Neutrophil (primary cell): ENCODE measurements around the gene ANO2.

ENCODE experiments used
- H3K27ac ChIP-seq: fragments of 200-600 bp; sonication (generic); 2 replicates; pipeline ENCODE4 v1.5.1; 2016; ENCODE audit warnings: mild to moderate bottlenecking, moderate library complexity
- H3K27me3 ChIP-seq: fragments of 200-600 bp; sonication (generic); 2 replicates; pipeline ENCODE4 v1.6.0; 2016; ENCODE audit warnings: mild to moderate bottlenecking
- H3K36me3 ChIP-seq: fragments of 200-600 bp; sonication (generic); 2 replicates; pipeline ENCODE4 v1.5.1; 2017
- H3K4me1 ChIP-seq, 2 experiments: fragments of 200-600 bp in 1 of 2; sonication (generic) in 1 of 2; 1 replicate in 1 of 2; 2 replicates in 1 of 2; pipeline versions ENCODE4 v1.5.1 to v1.6.1; 2013 to 2016; ENCODE audit warnings: low read depth in 1 of 2, low read length in 1 of 2, mild to moderate bottlenecking in 1 of 2, moderate library complexity in 1 of 2; ENCODE audit not compliant: control insufficient read depth in 1 of 2, insufficient read depth in 1 of 2
- H3K4me3 ChIP-seq, 2 experiments: fragments of 200-600 bp in 1 of 2; sonication (generic) in 1 of 2; 1 replicate in 1 of 2; 2 replicates in 1 of 2; pipeline ENCODE4 v1.5.1; 2013 to 2016; ENCODE audit warnings: low read depth in 1 of 2, low read length in 1 of 2, mild to moderate bottlenecking in 1 of 2, moderate library complexity in 1 of 2
- H3K9me3 ChIP-seq: fragments of 200-600 bp; sonication (generic); 2 replicates; pipeline ENCODE4 v1.5.1; 2016
- CTCF ChIP-seq: fragments of 200-600 bp; sonication (generic); IDR thresholded peaks from 2 replicates; pipeline ENCODE4 v1.5.1; 2016; ENCODE audit warnings: antibody characterized with exemption

ANO2 gene

GRCh38 chr12:5575232-5575631, 369.8 kb downstream of the ANO2 start:
- no peak overlapping the region for H3K4me3 ChIP-seq
- H3K27me3 ChIP-seq = no peaks in the 10 kb centered on the region
- no peak for TF ChIP-seq CTCF
- no peak overlapping the region for H3K27ac ChIP-seq
- H3K9me3 ChIP-seq = no peaks in the 10 kb centered on the region
- no peaks in the 10 kb centered on the region for H3K4me1 ChIP-seq
- no peaks in the 10 kb centered on the region for H3K36me3 ChIP-seq

GRCh38 chr12:5573390-5573789, 371.7 kb downstream of the ANO2 start:
- H3K4me3 ChIP-seq = no peak overlapping the region
- no peaks in the 10 kb centered on the region for H3K9me3 ChIP-seq
- no peaks in the 10 kb centered on the region for H3K27me3 ChIP-seq
- H3K36me3 ChIP-seq = no peaks in the 10 kb centered on the region
- TF ChIP-seq CTCF = no peak
- H3K4me1 ChIP-seq = no peaks in the 10 kb centered on the region
- no peak overlapping the region for H3K27ac ChIP-seq

- peaks cover 5% of the 10 kb centered on the region for H3K27me3 ChIP-seq
- H3K4me1 ChIP-seq = no peaks in the 10 kb centered on the region
- no peaks in the 10 kb centered on the region for H3K9me3 ChIP-seq
Observed at GRCh38 chr12:5571115-5571514, 373.9 kb downstream of the ANO2 start.

GRCh38 chr12:5570416-5570815, 374.6 kb downstream of the ANO2 start:
- Histone ChIP-seq H3K4me3 (no peak overlapping the region), H3K36me3 (no peaks in the 10 kb centered on the region), H3K27me3 (peaks cover 5% of the 10 kb centered on the region), H3K4me1 (no peaks in the 10 kb centered on the region), H3K27ac (no peak overlapping the region), H3K9me3 (no peaks in the 10 kb centered on the region)
- no peak for TF ChIP-seq CTCF

More at GRCh38 chr12:5571115-5571514, 373.9 kb downstream of the ANO2 start:
- no peak overlapping the region for H3K27ac ChIP-seq
- H3K4me3 ChIP-seq = no peak overlapping the region
- TF ChIP-seq CTCF = no peak
- no peaks in the 10 kb centered on the region for H3K36me3 ChIP-seq

- Histone ChIP-seq H3K27ac (no peak overlapping the region), H3K27me3 (peaks cover 5% of the 10 kb centered on the region), H3K4me3 (no peak overlapping the region), H3K4me1 (no peaks in the 10 kb centered on the region), H3K36me3 (no peaks in the 10 kb centered on the region), H3K9me3 (no peaks in the 10 kb centered on the region)
- TF ChIP-seq CTCF = no peak
Observed at GRCh38 chr12:5568325-5568981, 376.6 kb downstream of the ANO2 start.
